Measurements from ENCODE around the gene APP. TPM values are rescaled to one million over a fixed set of nuclear protein-coding genes. Genes with fewer than 3 reads are reported as not detected.
"Not testable (repeated sequence)": the region's sequence is repeated elsewhere in the genome, so short reads cannot be mapped to it uniquely, and the experiment has no call there.

APP gene
- total and polyA plus RNA-seq, 2 of the 13 experiments (the other 11 are each of a cell fraction or from before 2014, with no cell fraction given), result 70.6 to 262 TPM

GRCh38 chr21:26013970-26014369, 156.6 kb downstream of the APP start:
- H3K4me1 ChIP-seq (ENCODE audit: insufficient read depth, low read length), result 0 out of 2 replicates have a peak, but pooled peaks cover 9% of the 10 kb centered on the region
- DNase-seq (ENCODE audit: low spot score) (no peak), FAIRE-seq (no peak), ATAC-seq (no peak; the same call in 2 of the 3 replicates)
- no peaks in the 10 kb centered on the region for H3K9me3 ChIP-seq (ENCODE audit: low read length)
- in situ Hi-C loops (cut with HindIII; ENCODE audit: extremely low pct_ligation_motif_present, low pct_unique_long_range_greater_than_20kb), result no loop called here
- H3K36me3 ChIP-seq (replicated peaks in 1 of 2; ENCODE audit: control insufficient read depth in 1 of 2, insufficient read depth in 2 of 2, low read length in 2 of 2), result no peaks in the 10 kb centered on the region
- no peaks in the 10 kb centered on the region for H4K20me1 ChIP-seq (ENCODE audit: insufficient read depth, low read length)
- ChIA-PET POLR2A (no interaction called here), CTCF (ENCODE audit: low intra/inter-chr PET ratio, low total read pairs) (no interaction called here)
- WGBS (ENCODE audit: low lambda C conversion rate), result 38% methylated on average over 4 of the region's 4 CpGs
- no peak overlapping the region for H3K9ac ChIP-seq (ENCODE audit: insufficient read depth, low read depth, low read length)
- H3K4me2 ChIP-seq (ENCODE audit: low read depth, low read length), result no peak overlapping the region
- no peaks in the 10 kb centered on the region for H3K79me2 ChIP-seq (ENCODE audit: insufficient read depth, low read length)
- no peaks in the 10 kb centered on the region for H3K27me3 ChIP-seq (ENCODE audit: control insufficient read depth in 1 of 2, insufficient read depth in 2 of 2, low read length in 2 of 2)
- intact Hi-C loops (cut with micrococcal nuclease; ENCODE audit: unreplicated experiment), result no loop called here
- no peak overlapping the region for H3K27ac ChIP-seq (ENCODE audit: extremely low read length, insufficient read depth, low read length)
- H3K4me3 ChIP-seq (replicated peaks in 1 of 3; ENCODE audit: insufficient read depth in 1 of 3, low read depth in 2 of 3, low read length in 3 of 3), result no peak overlapping the region
- BruUV-seq (replicated peaks), result no TSS peak
- TF ChIP-seq, protein P1, sequence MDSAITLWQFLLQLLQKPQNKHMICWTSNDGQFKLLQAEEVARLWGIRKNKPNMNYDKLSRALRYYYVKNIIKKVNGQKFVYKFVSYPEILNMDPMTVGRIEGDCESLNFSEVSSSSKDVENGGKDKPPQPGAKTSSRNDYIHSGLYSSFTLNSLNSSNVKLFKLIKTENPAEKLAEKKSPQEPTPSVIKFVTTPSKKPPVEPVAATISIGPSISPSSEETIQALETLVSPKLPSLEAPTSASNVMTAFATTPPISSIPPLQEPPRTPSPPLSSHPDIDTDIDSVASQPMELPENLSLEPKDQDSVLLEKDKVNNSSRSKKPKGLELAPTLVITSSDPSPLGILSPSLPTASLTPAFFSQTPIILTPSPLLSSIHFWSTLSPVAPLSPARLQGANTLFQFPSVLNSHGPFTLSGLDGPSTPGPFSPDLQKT (CRISPR knock-in tag; IDR thresholded peaks at IDR 0.05; ENCODE audit: borderline replicate concordance), result no peak
- TF ChIP-seq, protein P2, sequence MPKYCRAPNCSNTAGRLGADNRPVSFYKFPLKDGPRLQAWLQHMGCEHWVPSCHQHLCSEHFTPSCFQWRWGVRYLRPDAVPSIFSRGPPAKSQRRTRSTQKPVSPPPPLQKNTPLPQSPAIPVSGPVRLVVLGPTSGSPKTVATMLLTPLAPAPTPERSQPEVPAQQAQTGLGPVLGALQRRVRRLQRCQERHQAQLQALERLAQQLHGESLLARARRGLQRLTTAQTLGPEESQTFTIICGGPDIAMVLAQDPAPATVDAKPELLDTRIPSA (CRISPR knock-in tag; IDR thresholded peaks at IDR 0.05; ENCODE audit: borderline replicate concordance), result no peak
- TF ChIP-seq HMG20B (CRISPR knock-in tag; conservative IDR thresholded peaks at IDR 0.05), result no peak
- TF ChIP-seq THAP7 (CRISPR knock-in tag; IDR thresholded peaks at IDR 0.05), result no peak
- TF ChIP-seq, protein P3, sequence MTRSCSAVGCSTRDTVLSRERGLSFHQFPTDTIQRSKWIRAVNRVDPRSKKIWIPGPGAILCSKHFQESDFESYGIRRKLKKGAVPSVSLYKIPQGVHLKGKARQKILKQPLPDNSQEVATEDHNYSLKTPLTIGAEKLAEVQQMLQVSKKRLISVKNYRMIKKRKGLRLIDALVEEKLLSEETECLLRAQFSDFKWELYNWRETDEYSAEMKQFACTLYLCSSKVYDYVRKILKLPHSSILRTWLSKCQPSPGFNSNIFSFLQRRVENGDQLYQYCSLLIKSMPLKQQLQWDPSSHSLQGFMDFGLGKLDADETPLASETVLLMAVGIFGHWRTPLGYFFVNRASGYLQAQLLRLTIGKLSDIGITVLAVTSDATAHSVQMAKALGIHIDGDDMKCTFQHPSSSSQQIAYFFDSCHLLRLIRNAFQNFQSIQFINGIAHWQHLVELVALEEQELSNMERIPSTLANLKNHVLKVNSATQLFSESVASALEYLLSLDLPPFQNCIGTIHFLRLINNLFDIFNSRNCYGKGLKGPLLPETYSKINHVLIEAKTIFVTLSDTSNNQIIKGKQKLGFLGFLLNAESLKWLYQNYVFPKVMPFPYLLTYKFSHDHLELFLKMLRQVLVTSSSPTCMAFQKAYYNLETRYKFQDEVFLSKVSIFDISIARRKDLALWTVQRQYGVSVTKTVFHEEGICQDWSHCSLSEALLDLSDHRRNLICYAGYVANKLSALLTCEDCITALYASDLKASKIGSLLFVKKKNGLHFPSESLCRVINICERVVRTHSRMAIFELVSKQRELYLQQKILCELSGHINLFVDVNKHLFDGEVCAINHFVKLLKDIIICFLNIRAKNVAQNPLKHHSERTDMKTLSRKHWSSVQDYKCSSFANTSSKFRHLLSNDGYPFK (CRISPR knock-in tag; IDR thresholded peaks at IDR 0.05; ENCODE audit: borderline replicate concordance), result no peak
- TF ChIP-seq CHD2 (IDR thresholded peaks at IDR 0.05; ENCODE audit: low read depth, low read length), result no peak
- TF ChIP-seq PHF8 (CRISPR knock-in tag; IDR thresholded peaks at IDR 0.05), result no peak
- no peak for TF ChIP-seq ZNF264 (CRISPR knock-in tag; IDR thresholded peaks at IDR 0.05)
- TF ChIP-seq ZNF567 (CRISPR knock-in tag; IDR thresholded peaks at IDR 0.05; ENCODE audit: borderline replicate concordance), result no peak
- TF ChIP-seq MXD1 (CRISPR knock-in tag; IDR thresholded peaks at IDR 0.05), result no peak
- no peak for TF ChIP-seq ZIK1 (CRISPR knock-in tag; IDR thresholded peaks at IDR 0.05; ENCODE audit: borderline replicate concordance, low read depth)
- TF ChIP-seq NCOA1 (CRISPR knock-in tag; IDR thresholded peaks at IDR 0.05), result no peak
- no peak for TF ChIP-seq ZNF83 (CRISPR knock-in tag; IDR thresholded peaks at IDR 0.05; ENCODE audit: borderline replicate concordance)
- H2AFZ ChIP-seq (ENCODE audit: low read length), result no peak overlapping the region

DNA sequence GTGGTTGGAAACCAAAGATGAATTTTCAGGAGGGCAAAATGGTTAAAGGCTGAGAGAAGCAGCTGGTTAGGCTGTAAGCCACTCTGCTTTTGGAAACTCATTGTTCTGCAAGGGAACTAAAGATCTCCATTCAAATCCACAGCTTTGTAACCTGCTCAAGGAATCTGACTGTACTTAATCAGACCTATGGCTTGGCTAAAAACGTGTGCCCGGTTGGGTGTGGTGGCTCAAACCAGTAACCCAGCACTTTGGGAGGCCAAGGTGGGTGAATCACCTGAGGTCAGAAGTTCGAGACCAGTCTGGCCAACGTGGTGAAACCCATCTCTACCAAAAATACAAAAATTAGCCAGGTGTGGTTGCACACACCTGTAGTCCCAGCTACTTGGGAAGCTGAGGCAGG, 158.1 kb downstream of the APP start:
- BruUV-seq (replicated peaks); H3K9ac ChIP-seq (ENCODE audit: insufficient read depth, low read depth, low read length); POLR2A ChIA-PET; in situ Hi-C loops (cut with HindIII; ENCODE audit: extremely low pct_ligation_motif_present, low pct_unique_long_range_greater_than_20kb); ATAC-seq; H2AFZ ChIP-seq (ENCODE audit: low read length); H3K36me3 ChIP-seq (replicated peaks in 1 of 2; ENCODE audit: control insufficient read depth in 1 of 2, insufficient read depth in 2 of 2, low read length in 2 of 2); H3K4me1 ChIP-seq (ENCODE audit: insufficient read depth, low read length); DNase-seq (ENCODE audit: low spot score); FAIRE-seq; H3K79me2 ChIP-seq (ENCODE audit: insufficient read depth, low read length); H3K4me2 ChIP-seq (ENCODE audit: low read depth, low read length); H3K27me3 ChIP-seq (ENCODE audit: control insufficient read depth in 1 of 2, insufficient read depth in 2 of 2, low read length in 2 of 2); H3K27ac ChIP-seq (ENCODE audit: extremely low read length, insufficient read depth, low read length); intact Hi-C loops (cut with micrococcal nuclease; ENCODE audit: unreplicated experiment); H4K20me1 ChIP-seq (ENCODE audit: insufficient read depth, low read length); H3K9me3 ChIP-seq (ENCODE audit: low read length); CTCF ChIA-PET (ENCODE audit: low intra/inter-chr PET ratio, low total read pairs); H3K4me3 ChIP-seq (replicated peaks in 1 of 3; ENCODE audit: insufficient read depth in 1 of 3, low read depth in 2 of 3, low read length in 3 of 3): not testable (repeated sequence)
- WGBS (ENCODE audit: low lambda C conversion rate), result 27% methylated on average over 4 of the region's 4 CpGs

Measured in HepG2 (cell line).